HL-60 (cell line): Measurements from ENCODE around the gene VAV2.

ENCODE experiments used
- GABPA ChIP-seq: IDR thresholded peaks from 2 replicates; pipeline ENCODE4 v1.6.1; 2012; ENCODE audit warnings: low read depth
- POLR2AphosphoS5 ChIP-seq: IDR thresholded peaks from 2 replicates; pipeline ENCODE4 v1.6.1; 2012; ENCODE audit warnings: low read depth
- SPI1 ChIP-seq: IDR thresholded peaks from 2 replicates; pipeline ENCODE4 v1.6.1; 2012; ENCODE audit warnings: low read depth, mild to moderate bottlenecking, borderline replicate concordance
- TF ChIP-seq, protein P1 (sequence below): IDR thresholded peaks from one replicate; pipeline ENCODE4 v1.5.1; 2011; ENCODE audit warnings: low read length, control low read depth, inconsistent platforms; ENCODE audit not compliant: insufficient read depth
- TF ChIP-seq, protein P2 (sequence below): IDR thresholded peaks from 2 replicates; pipeline ENCODE4 v1.6.1; 2012; ENCODE audit warnings: low read depth; ENCODE audit not compliant: insufficient replicate concordance

DNA sequence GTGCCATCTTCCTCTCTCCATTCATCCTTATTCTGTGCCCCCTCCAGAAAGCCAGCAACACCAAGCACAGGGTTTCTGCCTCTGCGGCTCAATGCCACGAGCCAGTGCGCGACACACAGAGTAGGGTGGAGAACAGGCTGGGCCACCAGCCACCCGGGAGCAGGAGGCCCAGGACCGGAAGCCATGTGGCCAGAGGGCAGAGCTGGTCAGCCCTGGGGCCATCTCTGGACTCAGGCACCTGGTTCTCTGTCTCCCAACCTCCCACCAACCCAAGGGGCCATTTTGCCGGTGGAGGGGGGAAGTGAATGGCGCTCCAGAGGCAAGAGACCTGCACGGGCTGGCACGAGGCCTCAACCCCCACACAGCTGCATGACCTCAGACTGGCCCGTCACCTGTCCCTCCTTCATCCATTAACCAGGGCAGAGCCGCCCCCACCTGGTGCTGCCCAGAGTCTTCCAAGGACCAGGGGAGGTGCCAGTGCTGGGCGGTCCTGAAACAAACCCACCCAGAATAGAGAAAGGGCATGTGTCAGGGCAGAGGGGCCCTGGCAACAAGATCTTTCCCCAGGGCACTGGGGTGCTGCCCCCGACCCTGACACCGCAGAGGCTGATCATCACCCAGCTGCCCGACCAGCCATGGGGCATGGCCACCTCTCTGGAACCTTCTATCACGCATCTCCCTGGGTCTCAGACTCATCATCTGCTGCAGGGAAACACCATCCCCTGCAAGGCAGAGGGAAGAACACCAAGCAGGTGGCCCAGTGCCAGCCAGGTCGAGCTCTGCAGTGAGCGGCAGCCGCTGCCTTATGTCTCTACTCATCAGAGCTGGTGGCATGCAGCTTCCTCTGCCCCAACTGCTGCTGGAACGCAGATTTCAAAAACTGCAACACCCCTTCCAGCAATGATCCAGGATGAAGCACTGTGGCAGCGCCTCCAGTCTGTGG lies 11.9 kb downstream of the VAV2 start:
- TF ChIP-seq, protein P1, sequence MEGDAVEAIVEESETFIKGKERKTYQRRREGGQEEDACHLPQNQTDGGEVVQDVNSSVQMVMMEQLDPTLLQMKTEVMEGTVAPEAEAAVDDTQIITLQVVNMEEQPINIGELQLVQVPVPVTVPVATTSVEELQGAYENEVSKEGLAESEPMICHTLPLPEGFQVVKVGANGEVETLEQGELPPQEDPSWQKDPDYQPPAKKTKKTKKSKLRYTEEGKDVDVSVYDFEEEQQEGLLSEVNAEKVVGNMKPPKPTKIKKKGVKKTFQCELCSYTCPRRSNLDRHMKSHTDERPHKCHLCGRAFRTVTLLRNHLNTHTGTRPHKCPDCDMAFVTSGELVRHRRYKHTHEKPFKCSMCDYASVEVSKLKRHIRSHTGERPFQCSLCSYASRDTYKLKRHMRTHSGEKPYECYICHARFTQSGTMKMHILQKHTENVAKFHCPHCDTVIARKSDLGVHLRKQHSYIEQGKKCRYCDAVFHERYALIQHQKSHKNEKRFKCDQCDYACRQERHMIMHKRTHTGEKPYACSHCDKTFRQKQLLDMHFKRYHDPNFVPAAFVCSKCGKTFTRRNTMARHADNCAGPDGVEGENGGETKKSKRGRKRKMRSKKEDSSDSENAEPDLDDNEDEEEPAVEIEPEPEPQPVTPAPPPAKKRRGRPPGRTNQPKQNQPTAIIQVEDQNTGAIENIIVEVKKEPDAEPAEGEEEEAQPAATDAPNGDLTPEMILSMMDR = no peak
- TF ChIP-seq, protein P2, sequence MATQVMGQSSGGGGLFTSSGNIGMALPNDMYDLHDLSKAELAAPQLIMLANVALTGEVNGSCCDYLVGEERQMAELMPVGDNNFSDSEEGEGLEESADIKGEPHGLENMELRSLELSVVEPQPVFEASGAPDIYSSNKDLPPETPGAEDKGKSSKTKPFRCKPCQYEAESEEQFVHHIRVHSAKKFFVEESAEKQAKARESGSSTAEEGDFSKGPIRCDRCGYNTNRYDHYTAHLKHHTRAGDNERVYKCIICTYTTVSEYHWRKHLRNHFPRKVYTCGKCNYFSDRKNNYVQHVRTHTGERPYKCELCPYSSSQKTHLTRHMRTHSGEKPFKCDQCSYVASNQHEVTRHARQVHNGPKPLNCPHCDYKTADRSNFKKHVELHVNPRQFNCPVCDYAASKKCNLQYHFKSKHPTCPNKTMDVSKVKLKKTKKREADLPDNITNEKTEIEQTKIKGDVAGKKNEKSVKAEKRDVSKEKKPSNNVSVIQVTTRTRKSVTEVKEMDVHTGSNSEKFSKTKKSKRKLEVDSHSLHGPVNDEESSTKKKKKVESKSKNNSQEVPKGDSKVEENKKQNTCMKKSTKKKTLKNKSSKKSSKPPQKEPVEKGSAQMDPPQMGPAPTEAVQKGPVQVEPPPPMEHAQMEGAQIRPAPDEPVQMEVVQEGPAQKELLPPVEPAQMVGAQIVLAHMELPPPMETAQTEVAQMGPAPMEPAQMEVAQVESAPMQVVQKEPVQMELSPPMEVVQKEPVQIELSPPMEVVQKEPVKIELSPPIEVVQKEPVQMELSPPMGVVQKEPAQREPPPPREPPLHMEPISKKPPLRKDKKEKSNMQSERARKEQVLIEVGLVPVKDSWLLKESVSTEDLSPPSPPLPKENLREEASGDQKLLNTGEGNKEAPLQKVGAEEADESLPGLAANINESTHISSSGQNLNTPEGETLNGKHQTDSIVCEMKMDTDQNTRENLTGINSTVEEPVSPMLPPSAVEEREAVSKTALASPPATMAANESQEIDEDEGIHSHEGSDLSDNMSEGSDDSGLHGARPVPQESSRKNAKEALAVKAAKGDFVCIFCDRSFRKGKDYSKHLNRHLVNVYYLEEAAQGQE = no peak
- TF ChIP-seq POLR2AphosphoS5 = no peak
- TF ChIP-seq GABPA = no peak
- TF ChIP-seq SPI1 = no peak
